ENCODE data around the gene RNASE12.
"Not testable (repeated sequence)": the region's sequence is repeated elsewhere in the genome, so short reads cannot be mapped to it uniquely, and the experiment has no call there.

The RNASE12 gene

DNA sequence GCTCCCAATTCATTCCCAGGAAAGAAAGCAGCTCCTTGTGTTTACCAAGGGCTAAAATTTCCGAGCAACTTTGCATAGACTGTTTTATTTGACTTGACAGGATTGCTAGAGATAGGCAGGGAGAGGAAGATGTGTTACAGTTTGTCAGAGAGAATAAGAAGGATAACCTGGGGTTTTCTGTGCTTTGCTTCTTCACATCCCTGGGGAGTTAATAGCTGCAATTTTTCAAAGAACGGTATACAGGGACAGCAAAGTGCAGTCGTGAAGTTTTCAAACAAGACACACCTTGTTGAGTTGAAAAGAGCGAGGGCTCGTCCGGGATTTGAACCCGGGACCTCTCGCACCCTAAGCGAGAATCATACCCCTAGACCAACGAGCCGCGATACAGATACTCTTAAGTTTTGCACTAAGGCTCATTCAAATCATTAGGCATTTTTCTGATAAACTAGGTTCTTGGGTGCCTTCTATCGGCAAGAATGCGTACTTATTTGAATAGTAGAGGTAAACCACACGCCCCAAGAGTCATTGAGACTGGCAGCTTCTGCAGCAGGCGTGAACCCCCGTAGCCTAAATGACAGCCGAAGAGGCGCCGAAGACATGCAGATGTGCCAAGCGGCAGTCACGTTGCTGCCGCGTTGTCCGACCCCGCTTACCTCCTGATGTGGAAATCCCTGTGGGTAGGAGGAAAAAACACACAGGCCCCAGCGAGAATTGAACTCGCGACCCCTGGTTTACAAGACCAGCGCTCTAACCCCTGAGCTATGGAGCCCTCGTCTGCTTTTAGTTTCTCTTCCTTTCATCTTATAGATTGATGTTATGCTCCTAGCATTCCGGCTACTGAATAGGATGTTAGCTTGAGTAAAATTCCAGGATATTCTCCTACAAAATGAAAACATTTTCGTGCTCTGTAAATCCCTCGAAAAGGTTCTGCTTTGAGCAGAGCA, 22.2 kb upstream of the RNASE12 start:
- DNase-seq = peak; percentile 98

DNA sequence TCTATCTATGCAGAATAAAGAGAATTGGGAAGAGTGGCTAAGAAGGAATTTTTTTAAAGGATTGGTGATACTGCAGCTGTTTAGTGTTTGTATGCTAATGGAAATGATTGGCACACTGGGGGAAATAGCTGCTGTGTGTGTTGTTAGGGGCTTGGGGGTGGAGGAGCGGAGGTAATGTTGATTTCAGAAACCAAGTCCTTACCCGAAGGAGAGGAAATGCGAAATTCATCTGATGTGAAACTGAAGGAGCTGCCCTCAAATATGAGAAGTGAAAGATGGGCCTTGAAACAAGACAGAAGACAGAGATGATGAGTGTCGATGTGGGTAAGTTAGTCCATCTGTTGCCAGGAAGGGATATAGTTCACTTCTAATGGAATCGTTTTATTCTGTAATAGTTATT, 21.2 kb upstream of the RNASE12 start:
- DNase-seq = no peak

- DNase-seq = no peak
Measured at GRCh38 chr14:20611277-20611676, 20.1 kb upstream of the RNASE12 start.

- peak; percentile 82 for DNase-seq
Measured at GRCh38 chr14:20610002-20610765, 19.0 kb upstream of the RNASE12 start.

- peak; percentile 87 for DNase-seq
Measured at GRCh38 chr14:20609215-20610001, 18.2 kb upstream of the RNASE12 start.

DNA sequence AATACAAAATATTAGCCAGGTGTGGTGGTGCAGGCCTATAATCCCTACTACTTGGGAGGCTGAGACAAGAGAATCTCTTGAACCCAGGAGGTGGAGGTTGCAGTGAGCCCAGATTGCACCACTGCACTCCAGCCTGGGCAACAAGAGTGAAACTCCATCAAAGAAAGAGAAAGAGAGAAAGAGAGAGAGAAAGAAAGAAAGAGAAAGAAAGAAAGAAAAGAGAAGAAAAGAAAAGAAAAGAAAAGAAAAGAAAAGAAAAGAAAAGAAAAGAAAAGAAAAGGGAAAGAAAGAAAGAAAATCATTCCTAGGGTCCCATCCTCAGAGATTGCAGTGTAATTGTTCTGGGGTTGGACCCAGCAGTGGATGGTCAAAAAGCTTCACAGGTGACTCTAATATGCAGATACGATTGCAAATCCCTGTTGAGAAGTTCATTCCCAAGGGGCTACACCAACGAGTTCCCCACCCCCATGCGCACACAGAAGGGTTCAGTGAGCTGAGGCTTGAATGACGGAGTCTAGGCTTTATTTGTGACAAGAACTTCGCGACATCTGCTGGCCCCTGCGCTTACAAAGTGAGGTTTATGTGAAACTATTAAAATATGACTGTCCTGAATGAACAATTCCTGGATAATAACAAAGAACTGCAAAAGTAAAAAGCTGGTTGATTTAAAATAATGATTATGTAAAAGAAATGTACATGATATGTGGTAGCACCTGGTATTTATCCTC, 17.4 kb upstream of the RNASE12 start:
- DNase-seq = no peak

DNA sequence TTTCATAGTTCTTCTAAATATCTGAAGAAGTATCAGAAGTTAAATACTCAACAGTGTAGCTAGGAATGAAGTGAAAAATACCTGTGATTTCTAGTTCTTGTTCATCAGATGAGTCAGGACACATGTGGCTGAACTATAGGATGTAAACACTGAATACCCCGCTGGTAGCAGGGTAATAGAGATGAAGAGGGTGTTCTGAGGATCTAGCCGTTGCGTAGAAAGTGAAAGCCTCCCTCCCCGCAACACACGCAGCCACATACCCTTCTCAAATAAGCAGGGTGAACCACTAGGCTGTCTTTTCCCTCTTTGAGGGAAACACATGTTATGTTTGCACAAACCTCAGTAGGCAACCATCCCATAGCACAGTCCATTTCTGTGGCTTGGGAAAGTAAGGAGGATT, 16.4 kb upstream of the RNASE12 start:
- DNase-seq = no peak

- DNase-seq = no peak
Measured at GRCh38 chr14:20606902-20607242, 15.7 kb upstream of the RNASE12 start.

DNA sequence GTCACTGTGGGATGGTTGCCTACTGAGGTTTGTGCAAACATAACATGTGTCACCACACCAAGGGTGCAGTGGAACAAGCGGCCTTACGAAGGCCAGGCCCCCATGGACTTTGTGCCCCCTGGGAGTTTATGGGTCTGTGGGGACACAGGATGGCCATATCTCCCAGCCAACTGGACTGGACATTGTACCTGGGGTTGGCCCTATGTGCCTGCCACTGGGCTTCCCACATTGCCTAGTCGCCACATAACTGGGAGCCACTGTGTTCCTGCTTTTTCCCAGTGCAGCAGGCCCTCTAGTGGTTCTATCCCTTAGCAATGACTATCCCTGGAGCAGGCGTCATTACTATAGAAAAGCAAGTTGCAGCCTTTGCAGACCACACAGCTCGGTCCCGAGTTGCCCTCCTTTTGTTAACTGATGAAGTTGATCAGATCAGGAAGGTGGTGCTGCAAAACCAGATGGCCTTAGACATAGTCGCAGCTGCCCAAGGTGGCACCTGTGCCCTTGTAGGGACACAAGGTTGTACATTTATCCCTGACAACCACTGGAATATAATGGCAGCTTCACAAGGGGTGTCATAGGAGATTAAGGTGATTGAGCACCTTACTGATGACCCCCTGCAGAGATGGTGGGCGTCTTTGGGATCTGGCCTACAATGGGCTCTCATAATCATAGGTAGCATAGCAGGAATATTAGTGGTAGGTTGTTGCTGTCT, 15.2 kb upstream of the RNASE12 start:
- no peak for DNase-seq

DNA sequence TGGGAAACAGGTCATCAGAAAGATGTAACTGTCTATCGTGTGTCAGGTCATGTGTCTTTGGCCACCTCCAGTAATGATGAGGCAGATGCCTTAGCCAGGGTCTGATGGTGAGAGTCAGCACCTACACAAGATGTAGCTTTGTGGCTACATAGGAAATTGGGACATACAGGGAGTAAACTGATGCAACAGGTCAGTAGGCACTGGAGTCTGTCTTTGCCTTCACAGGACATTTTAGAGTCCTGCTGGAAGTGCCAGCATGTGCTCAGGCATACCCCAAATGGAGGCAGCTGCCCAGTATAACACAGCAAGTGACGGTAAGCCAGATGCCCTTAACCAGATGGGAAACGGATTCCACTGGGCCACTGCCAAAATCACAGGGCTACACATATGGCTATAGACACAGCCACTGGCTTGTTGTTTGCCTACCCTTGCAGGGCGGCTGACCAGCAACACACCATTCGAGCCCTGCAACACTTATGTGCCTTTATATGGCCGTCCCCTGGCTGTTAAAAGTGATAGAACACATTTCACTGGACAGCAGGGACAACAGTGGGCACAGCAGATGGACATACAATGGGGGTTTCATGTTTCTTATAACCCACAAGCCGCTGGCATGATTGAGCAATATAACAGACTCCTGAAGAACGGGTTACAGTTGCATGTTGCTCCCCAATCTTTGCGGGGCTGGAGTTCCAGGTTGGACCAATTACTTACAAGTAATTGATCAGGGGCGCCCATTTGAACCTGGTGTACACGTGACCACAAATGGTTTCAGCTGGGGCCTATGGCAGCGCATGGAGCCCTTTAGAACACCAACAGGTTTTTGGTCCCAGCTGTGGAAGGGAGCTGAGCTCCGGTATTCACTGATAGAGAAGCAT, 12.9 kb upstream of the RNASE12 start:
- DNase-seq = no peak

GRCh38 chr14:20602583-20602982, 11.4 kb upstream of the RNASE12 start:
- no peak for DNase-seq

- no peak for DNase-seq
Measured at GRCh38 chr14:20601522-20601921, 10.3 kb upstream of the RNASE12 start.

DNA sequence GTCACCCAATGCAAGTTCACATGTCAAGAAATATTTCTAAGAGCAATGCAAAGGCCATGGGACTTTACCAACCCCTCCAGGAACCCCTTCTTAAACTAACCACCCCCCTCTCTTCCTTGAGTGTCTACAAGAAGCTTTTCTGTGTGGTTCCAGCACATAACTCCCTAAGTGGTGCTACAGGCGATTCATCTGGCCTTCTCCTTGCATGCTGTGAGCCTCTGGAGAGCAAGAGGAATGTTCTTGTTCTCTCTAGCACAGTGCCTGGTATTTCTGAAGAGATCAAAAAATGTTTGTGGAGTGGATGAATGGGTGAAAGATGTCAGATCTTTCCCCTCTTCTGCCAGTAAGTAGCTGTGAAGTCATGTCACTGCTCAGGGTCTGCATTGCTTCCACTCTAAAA, 5.9 kb upstream of the RNASE12 start:
- no peak for DNase-seq

GRCh38 chr14:20595726-20596125, 4.5 kb upstream of the RNASE12 start:
- not testable (repeated sequence) for DNase-seq

GRCh38 chr14:20592574-20592973, 1.4 kb upstream of the RNASE12 start:
- no peak for DNase-seq

DNA sequence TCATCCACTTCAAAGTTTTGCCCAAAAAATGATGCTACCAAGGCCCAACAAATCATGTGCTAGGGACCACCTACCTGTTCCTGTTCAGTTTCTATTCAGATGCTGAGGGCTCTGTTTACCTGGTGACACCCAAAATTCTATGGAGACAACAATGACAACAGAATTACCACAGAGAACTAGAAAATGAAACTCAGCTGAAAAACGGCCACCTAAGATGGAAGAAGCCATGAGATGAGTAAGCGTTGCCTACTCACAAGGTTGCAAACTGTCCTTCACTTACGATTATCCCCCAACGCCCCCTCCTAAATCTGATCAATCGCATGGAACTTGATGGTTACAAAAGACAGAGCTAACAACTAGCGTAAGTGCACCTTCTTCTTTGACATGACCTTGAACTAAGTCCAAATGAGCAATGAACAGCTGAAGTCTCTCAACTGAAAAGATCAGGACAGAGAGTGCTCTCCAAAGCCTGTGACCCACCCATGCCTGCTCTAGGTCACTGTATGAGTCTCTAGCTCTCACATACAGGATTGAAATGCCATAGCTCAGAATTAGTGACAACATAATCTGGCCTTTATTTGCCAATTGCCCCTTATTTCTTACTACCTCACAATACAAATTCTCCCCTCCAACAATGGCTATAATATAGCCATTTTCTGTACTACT, 3.6 kb downstream of the RNASE12 start, which contains the start of gene RNASE11:
RNASE11 (minus strand) TSS at position 513 of the 666 bp plus-strand sequence.
- no peak for DNase-seq

- no peak for DNase-seq
Measured at GRCh38 chr14:20583908-20584307, 7.3 kb downstream of the RNASE12 start.

DNA sequence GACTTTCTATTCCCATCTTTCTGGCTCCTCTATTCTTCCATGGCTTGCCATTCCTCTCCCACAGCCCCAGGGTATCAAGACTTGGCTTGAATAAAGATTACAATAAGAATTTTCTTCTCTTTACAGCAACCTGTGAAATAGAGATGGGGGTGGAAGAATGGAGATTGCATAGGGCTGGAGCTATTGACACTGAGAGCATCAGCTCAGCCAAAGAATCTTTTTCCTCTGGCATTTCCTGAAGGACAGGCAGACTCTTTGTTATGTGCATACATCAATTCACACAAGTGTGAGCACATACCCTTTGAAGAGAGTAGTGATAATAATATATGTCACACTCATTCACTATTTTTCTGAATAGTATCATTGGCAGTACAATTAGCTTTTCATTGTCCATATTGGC, 8.0 kb downstream of the RNASE12 start:
- DNase-seq = no peak

GRCh38 chr14:20580242-20580641, 10.9 kb downstream of the RNASE12 start:
- no peak for DNase-seq
